Activated T-cell treated with anti-CD3 and anti-CD28 coated beads for 1 hour (primary cell): ENCODE data around the gene LRRC26.

Source experiments
- DNase-seq: peaks from one replicate; pipeline ENCODE4 v3.0.0-alpha.2; 2020; ENCODE audit warnings: low read depth

The LRRC26 gene

DNA sequence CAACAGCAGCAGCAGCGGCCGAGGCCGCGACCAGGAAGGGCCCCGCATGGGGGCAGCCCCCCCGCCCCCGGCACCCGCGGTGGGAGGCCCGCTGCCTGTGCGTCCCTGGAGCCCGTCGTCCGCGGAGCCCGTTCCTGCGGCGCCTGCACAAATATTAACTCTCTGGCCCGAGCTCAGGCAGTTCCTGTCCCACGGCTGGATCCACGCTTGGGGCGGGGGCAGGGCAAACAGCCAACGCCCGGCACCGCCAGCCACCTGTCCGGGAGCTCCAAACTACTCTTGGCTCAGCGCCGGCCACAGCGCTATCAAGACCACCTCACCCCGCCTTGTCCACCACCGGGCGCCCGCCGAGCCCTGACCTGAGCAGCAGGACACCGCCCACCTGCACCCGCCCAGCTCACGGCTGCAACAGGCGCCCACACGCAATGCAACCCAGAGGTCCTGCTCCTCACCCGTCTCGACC is at the start of gene LRRC26:
LRRC26 (minus strand) TSS at position 156 of the 463 bp plus-strand sequence; CDS start at position 48, 108 bp downstream.
- no peak for DNase-seq

- no peak for DNase-seq
Measured at GRCh38 chr9:137218754-137219271, 49.0 kb upstream of the LRRC26 start.

GRCh38 chr9:137218212-137218753 is 48.4 kb upstream of the LRRC26 start:
- no peak for DNase-seq

DNA sequence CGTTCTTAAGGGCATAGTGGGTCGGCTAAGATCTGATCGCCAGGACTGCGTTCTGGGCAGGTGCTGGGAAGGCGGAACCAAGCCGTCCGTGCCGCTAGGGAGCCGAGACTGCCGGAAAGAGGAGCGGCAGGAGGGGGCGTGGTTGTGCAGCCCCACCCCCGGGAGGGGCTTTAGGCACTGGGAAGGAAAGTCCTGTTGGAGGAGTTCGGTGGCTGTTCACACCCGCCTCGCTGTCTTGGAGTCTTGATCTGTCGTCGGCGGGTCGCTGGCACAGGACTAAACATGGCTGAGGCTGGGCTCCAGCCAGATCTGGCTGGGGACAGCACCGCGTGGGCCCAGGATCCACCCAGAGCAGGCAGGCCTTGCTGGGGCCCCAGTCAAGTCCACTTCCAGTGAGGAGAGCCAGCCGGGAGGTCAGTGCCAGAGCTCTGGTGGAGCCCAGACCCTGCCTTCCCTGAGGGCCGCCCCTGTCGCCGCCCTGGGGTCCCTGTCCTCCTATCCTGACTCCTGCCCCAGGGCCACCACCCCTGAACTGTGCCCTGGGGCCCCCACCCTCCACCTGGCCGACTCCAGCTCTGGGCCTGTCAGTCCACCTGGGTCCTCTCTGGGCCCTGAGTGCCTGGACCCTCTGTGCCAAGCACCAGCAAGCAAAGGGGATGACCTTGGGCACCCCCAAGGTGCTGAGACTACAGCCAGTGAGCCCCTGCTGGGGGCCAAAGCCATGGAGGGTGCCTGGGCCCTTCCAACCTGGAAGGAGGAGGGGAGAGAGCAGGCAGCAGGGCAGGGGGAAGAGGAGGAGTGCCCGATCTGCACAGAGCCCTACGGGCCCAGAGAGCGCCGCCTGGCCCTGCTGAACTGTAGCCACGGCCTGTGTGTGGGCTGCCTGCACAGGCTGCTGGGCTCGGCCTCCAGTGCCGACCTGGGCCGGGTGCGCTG is 47.7 kb upstream of the LRRC26 start:
- DNase-seq: no peak

- DNase-seq: no peak
Measured at GRCh38 chr9:137216188-137216965, 46.5 kb upstream of the LRRC26 start.

GRCh38 chr9:137215196-137215986 is 45.5 kb upstream of the LRRC26 start:
- no peak for DNase-seq

DNA sequence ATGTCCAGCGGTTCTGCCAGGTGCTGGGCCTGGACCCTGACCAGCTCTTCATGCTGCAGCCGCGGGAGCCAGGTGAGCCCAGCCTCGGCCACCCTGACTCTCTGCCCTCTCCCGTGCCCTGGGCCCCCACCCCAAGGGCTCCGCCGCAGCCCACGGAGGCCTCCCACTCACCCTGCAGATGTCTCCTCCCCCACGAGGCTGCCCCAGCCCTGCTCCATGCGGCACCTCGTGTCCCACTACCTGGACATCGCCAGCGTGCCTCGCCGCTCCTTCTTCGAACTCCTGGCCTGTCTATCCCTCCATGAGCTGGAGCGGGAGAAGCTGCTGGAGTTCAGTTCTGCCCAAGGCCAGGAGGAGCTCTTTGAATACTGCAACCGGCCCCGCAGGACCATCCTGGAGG is 44.8 kb upstream of the LRRC26 start:
- no peak for DNase-seq

DNA sequence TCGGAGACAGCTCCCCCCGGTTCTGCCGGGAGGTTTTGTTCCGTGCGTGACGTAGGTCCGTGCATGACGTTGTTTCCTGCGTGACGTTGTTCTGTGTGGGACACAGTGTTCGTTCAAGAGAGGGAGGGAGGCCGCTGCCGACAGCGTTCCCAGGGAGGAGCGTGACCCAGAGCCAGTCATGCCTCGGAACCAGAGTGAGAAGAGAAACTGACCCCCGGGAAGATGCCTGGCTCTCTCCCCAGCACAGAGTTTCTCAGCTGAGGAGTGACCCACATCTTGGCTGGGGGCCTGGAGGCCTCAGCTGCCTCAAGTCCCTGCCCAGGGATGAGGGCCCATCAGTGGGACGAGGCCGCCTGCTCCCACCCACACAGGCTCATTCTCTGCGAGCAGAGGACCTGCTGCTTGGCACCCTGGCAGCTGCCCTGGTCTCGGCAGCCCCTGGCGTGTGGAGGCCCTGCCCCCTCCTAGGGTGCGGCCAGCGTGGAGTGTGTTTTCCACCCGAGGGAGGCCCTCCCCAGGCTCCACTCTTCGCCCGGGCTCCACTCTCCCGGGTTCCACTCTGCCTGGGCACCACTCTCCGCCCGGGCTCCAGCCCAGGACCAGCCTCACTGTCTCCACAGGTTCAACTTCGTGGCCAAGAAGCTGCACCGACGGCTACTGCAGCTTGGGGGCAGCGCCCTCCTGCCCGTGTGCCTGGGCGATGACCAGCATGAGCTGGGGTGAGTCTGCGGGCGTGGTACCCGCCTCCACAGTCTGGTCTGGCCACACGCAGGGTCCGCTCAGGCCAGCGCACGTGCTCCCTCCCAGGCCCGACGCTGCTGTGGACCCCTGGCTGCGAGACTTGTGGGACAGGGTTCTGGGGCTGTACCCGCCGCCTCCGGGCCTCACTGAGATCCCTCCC is 43.6 kb upstream of the LRRC26 start:
- DNase-seq: no peak

DNA sequence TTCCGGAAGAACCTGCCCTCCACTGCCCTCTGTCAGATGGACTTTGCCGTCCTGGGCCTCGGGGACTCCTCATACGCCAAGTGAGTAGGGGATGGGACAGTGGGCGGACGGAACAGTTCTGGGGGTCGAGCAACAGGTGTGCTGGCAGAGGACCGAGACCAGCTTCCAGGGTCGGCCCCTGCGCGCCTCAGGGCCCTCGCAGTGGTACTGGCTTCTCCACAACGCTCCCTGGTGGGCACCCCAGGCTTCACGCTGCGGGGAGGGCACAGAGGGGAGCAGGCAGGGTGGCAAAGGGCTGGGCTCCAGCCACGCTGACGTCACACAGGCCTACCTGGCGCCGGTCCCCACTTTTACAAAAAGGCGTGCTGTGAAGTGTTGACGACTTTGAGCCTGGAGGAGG is 42.7 kb upstream of the LRRC26 start:
- DNase-seq: no peak

DNA sequence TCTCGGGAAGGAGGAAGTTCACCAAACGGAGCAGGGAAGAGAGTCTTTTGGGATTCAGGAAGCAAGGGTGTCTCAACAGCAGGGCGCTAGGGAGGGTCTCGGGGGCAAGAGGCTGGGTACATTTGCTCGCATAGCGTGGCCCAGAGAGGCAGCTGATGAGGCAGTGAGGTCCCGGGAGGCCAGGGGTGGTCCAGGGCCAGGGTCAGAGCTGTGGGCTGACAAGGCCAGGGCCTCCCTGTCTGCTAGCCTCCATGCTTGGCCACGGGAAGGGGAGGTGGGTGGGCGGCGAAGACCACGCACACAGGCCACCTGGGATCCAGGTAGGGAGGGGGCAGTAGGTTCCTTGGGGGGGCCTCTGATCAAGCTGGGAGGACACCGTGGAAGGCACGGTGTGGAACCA is 41.7 kb upstream of the LRRC26 start:
- DNase-seq: no peak

DNA sequence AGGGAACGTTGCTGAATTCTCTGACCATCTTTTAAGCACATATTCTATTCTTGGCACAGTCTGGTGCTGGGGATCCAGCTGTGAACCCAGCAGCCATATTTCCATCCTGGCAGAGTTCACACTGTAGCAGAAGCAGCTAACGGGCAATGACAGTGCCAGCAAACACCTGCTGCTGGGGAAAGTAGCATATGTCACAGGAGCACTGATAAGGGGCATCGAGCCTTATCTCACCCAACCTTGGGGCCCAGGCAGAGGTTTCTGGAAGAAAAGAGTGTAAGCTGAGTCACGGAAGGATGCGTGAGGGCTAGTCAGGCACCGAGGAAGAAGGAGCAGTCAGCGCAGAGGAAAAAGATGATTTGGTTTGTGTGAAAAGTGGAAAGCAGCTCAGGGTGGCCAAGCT is 36.8 kb upstream of the LRRC26 start:
- DNase-seq: no peak

DNA sequence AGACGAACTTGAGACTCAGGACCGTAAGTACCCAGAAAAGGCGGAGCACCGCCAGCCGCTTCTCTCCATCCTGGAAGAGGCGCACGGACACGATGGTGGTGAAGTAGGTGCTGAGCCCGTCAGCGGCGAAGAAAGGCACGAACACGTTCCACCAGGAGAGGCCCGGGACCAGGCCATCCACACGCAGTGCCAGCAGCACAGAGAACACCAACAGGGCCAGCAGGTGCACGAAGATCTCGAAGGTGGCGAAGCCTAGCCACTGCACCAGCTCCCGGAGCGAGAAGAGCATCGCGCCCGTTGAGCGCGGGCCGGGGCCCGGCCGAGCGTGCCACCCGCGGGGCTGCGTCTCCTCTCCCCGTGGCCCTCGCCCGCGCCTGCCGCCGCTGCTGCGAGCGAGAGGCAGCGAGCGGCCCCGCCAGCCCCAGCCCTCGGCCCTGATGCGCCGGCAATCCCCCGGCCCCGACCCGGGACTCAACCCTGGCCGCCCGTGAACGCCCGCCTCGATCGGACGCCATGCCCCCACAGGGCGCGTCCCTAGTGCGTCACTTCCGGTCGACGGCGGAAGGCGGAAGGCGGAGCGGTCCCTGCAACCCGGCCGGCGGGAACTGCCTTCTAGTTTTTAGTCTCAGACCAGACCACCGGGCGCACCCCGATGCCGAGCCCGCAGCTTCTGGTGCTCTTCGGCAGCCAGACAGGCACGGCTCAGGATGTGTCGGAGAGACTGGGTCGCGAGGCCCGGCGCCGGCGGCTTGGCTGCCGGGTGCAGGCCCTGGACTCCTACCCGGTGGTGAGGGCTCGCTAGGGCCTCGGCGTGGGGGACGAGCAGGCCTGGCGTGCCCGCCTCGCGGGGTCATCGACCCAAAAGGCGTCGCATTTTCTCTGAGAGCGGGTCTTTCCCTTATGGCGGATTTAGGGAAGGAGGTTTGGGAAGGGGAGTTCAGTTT is 35.5 kb upstream of the LRRC26 start, which contains the start of the genes NDOR1 and TMEM203:
NDOR1 (plus strand) TSS at position 575 of the 944 bp plus-strand sequence; CDS start at position 653, 78 bp downstream.
TMEM203 (minus strand) TSS at position 523 of the 944 bp plus-strand sequence; CDS start at position 289, 234 bp downstream.
- peak; percentile 89 for DNase-seq

GRCh38 chr9:137204731-137205125 is 34.9 kb upstream of the LRRC26 start:
- no peak for DNase-seq

DNA sequence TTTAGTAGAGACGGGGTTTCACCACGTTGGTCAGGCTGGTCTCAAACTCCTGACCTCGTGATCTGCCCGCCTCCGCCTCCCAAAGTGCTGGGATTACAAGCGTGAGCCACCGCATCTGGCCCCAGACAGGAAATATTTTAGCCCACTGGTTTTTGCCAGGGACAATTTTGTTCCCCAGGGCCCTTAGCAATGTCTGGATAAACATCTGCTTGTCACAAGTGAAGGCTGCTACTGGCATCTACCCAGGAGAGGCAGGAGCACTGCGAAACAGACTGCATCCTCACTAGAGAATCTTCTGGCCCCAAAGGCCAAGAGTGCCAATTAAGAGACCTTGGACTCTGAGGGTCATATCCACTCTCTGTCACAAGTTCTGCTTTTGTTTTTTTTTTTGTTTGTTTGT is 33.1 kb upstream of the LRRC26 start:
- DNase-seq: no peak

- DNase-seq: no peak
Measured at GRCh38 chr9:137201205-137201868, 31.5 kb upstream of the LRRC26 start.

- DNase-seq: peak; percentile 97
Measured at GRCh38 chr9:137200311-137201204, 30.7 kb upstream of the LRRC26 start, which contains the start of gene TPRN. TSS of gene TPRN (minus strand) at chr9:137200741. CDS start at chr9:137200711, 30 bp downstream.

DNA sequence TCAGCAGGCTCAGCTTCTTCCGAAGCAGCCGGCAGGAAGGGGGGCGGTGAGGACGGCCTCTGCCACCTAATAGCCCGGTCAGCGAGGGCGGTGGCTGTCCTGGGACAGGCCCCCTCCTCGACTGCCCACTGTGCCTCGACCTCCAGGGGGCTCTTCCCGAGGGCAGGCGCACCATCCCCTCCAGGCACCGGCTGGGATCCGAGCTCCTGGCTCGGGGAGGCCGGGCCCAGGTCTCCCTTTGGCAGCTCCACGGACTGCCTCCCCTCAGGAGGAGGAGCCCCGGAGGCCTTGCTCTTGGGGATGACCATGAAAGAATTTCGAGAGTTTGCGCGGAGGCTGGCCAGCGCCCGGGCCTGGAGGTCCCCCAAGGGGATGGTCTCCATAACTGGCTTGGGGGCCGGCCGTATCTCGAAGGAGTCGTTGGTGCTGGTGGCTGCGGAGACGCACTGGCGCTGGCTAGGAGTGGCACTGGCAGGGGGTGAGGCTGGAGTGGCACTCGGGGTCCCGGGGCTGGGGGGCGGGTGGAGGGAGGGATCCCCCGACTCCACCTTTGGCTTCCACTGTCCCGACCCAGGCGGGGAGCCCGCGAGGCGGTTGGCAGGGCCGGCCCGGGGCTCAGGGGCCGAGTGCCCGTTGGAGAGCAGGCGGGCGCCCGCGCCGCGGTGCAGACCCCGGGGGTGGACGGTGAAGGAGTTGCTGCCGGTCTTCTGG is 29.7 kb upstream of the LRRC26 start:
- no peak for DNase-seq
